Adrenal gland (tissue), 12 donors: ENCODE measurements around the gene GNAI3. TPM values are rescaled to one million over a fixed set of nuclear protein-coding genes. Genes with fewer than 3 reads are reported as not detected.

Source experiments
- DNase-seq, 7 donors: peaks; one replicate each; pipeline ENCODE4 v3.0.0-alpha.2; 2019 to 2020
- H3K27ac ChIP-seq, 5 donors: fragments of 200-600 bp; sonication (generic) in 4 of 5; 1 replicate in 3 of 5; 2 replicates in 2 of 5; pipeline versions ENCODE4 v1.5.1 to v1.8.0; 2016 to 2020; ENCODE audit warnings: mild to moderate bottlenecking in 1 of 5
- H3K27me3 ChIP-seq: fragments of 200-600 bp; 2 replicates; pipeline ENCODE4 v1.8.0; 2021
- H3K36me3 ChIP-seq, 2 donors: fragments of 200-600 bp; replicated peaks in 1 of 2; 1 replicate in 1 of 2; 2 replicates in 1 of 2; pipeline versions ENCODE4 v1.5.1 to v1.8.0; 2018 to 2022
- H3K4me1 ChIP-seq, 2 donors: fragments of 200-600 bp; replicated peaks in 1 of 2; 1 replicate in 1 of 2; 2 replicates in 1 of 2; pipeline versions ENCODE4 v1.5.1 to v1.8.0; 2018 to 2021
- H3K4me3 ChIP-seq, 4 donors: fragments of 200-600 bp; sonication (generic) in 3 of 4; one replicate each; pipeline ENCODE4 v1.5.1; 2016 to 2018
- H3K9me3 ChIP-seq, 3 donors: fragments of 200-600 bp; sonication (generic) in 1 of 3; replicated peaks in 1 of 3; 1 replicate in 2 of 3; 2 replicates in 1 of 3; pipeline versions ENCODE4 v1.5.1 to v1.8.0; 2016 to 2021
- CTCF ChIP-seq, 6 experiments: fragments of 450-650 bp in 4 of 6; fragments of 200-600 bp in 2 of 6; sonication (generic) in 1 of 6; IDR thresholded peaks; 1 replicate in 5 of 6; 2 replicates in 1 of 6; pipeline versions ENCODE4 v1.5.1 to v1.8.0; 2016 to 2021; ENCODE audit warnings: antibody characterized with exemption in 6 of 6, mild to moderate bottlenecking in 2 of 6, moderate library complexity in 1 of 6
- POLR2A ChIP-seq, 2 donors: fragments of 450-650 bp; IDR thresholded peaks; one replicate each; pipeline ENCODE4 v1.6.1; 2017; ENCODE audit warnings: antibody characterized with exemption in 2 of 2, mild to moderate bottlenecking in 2 of 2, moderate library complexity in 1 of 2
- WGBS, 4 donors: extraction: QIAGEN DNeasy Blood & Tissue Kit in 2 of 4; methylation state at CpG; one replicate each; pipeline versions ENCODE4 v1.1.5 to v1.1.7; 2013 to 2017; 5-methylcytosine and 5-hydroxymethylcytosine counted together
- intact Hi-C, 2 donors: fragments of 100-400 bp; cut with DNase I; formaldehyde crosslinking; loops; one replicate each; pipeline versions ENCODE4 v1.14.1 to v1.15.0; 2022 to 2023
- polyA plus RNA-seq, 3 donors: library from polyadenylated mRNA; stranded (reverse); fragments of 200-250 nt in 2 of 3; fragments of 350-450 nt in 1 of 3; fragmentation: Illumina TruSeq in 1 of 3; extraction: RNeasy Lipid Tissue Mini Kit (QIAGEN cat#74804) in 1 of 3; gene quantifications; one replicate each; pipeline ENCODE4 v1.2.3, GENCODE V29; 2013 to 2014
- total RNA-seq, 9 donors: library from RNA; depleted of rRNA in 4 of 9; stranded (reverse); fragments of >200 nt in 4 of 9; fragments of 120-200 nt in 1 of 9; fragmentation: NEBNext Ultra II Directional in 1 of 9; extraction: Animal tissue kit (Norgen Biotek cat#: 25700) in 1 of 9; gene quantifications; one replicate each; pipeline versions ENCODE4 v1.1.0 to v1.2.4, GENCODE V29; 2013 to 2023
- donor health status: healthy with polysubstance abuse.
- donor health status: Bipolar disorder and iron deficiency.
- donor health status: DM: yes; HTN: yes; CAD: no.
- donor health status: DM: no; HTN: no; CAD: no.
- donor health status: DM: no; HTN: no; CAD: no.
- donor health status: DM: yes; HTN: yes; CAD: no.

The GNAI3 gene
- total and polyA plus RNA-seq, 12 donors = 1.6 to 12.0 (median 5.6) TPM

- Histone ChIP-seq H3K36me3 (no peaks in the 10 kb centered on the region), H3K4me1 (peaks cover 14 to 27% of the 10 kb centered on the region in 2 donors), H3K27me3 (no peaks in the 10 kb centered on the region), H3K27ac (peak overlapping the region in 3 of 5 donors; percentile 44 to 81 (median 74)), H3K4me3 (no peak overlapping the region), H3K9me3 (no peaks in the 10 kb centered on the region)
- intact Hi-C loops = loop anchor here (2.0 to 10.0 kb wide), 3 partner anchors 21 to 257 kb away; partner anchors contain the start of gene PSMA5 (in 1 of the 2)
- TF ChIP-seq POLR2A (IDR thresholded peaks at IDR 0.05) (no peak), CTCF (IDR thresholded peaks at IDR 0.05) (no peak)
- no peak for DNase-seq
- WGBS, 4 donors = 69 to 76% (median 71%) methylated on average over 4 of the region's 4 CpGs
Observed at GRCh38 chr1:109531380-109531779, 17.0 kb upstream of the GNAI3 start.

GRCh38 chr1:109531826-109532364 is 16.5 kb upstream of the GNAI3 start:
- TF ChIP-seq CTCF (IDR thresholded peaks at IDR 0.05) (no peak), POLR2A (IDR thresholded peaks at IDR 0.05) (peak in 1 of 2 donors; percentile 31)
- intact Hi-C loops = loop anchor here (1.0 to 10.0 kb wide), 4 partner anchors 21 to 257 kb away; partner anchors contain the start of gene PSMA5 (in 1 of the 2)
- H3K27ac ChIP-seq = peak overlapping the region in 4 of 5 donors; percentile 44 to 81 (median 72)
- no peaks in the 10 kb centered on the region for H3K27me3 ChIP-seq
- 25 to 30% (median 28%) methylated on average over 7 to 16 of the region's 16 CpGs; no CpG with 5 or more reads in 1 of the 4 donors for WGBS, 4 donors
- H3K4me3 ChIP-seq = peak overlapping the region in 1 of 4 donors; percentile 39
- no peaks in the 10 kb centered on the region for H3K36me3 ChIP-seq
- peaks cover 14 to 27% of the 10 kb centered on the region in 2 donors for H3K4me1 ChIP-seq
- H3K9me3 ChIP-seq = no peaks in the 10 kb centered on the region
- peak; percentile 60 to 79 (median 77) for DNase-seq

DNA sequence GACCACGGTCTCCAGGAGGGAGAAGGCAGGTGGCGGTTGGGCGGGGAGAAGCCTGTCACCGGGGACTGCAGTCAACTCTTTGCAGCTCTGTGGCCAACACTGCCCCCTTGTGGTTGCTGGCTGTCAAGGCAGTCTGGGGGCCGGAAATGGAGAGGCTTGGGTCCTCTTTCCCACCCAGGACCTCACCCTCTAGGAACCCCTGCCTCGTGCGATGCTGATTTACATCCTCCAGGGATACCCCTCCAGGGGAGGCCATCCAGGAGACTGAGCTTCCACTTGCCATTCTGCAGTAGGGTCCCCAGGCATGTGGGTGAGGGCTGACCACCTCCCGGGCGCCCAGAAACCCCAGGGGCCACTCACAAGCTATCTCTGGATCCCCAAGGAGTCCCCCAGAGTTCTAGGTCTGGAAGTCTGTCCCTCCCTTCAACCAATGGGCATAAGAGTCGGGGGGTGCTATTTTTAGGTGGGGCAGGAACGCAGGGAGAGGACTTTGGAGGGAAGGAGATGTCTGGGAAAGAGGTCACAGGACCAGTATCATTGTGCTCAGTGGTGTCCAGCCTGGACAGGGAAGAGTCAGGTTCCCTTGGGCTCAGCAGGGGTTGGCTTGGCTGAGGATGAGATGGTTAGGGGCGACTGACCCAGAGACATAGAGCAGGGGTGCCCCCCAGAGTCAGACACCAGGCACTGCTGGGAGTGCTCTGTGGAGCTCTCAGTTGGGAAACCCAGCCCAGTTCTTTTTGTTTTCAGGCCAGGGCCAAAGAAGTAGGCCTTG is 15.9 kb upstream of the GNAI3 start:
- H3K27ac ChIP-seq = peak overlapping the region in 4 of 5 donors; percentile 44 to 81 (median 72)
- 12 to 14% (median 13%) methylated on average over 3 to 12 of the region's 12 CpGs for WGBS, 4 donors
- H3K4me1 ChIP-seq = peaks cover 14 to 27% of the 10 kb centered on the region in 2 donors

More for the DNA sequence above, 15.9 kb upstream of the GNAI3 start:
- Histone ChIP-seq H3K9me3 (no peaks in the 10 kb centered on the region), H3K27me3 (no peaks in the 10 kb centered on the region), H3K36me3 (no peaks in the 10 kb centered on the region), H3K4me3 (peak overlapping the region in 1 of 4 donors; percentile 39)
- TF ChIP-seq CTCF (IDR thresholded peaks at IDR 0.05) (peak; percentile 90 to 99 (median 99)), POLR2A (IDR thresholded peaks at IDR 0.05) (no peak)
- intact Hi-C loops = loop anchor here (1.0 to 10.0 kb wide), 3 partner anchors 39 to 258 kb away; partner anchors contain the start of gene PSMA5 (in 1 of the 2)
- peak; percentile 85 to 95 (median 89) for DNase-seq
